KMS-11 (cell line): ENCODE data around the gene IFI6.

Source experiments
- H2AFZ ChIP-seq: fragments of 200-600 bp; sonication (generic); 2 replicates; pipeline ENCODE4 v1.6.1; 2016; ENCODE audit warnings: antibody characterized with exemption, mixed run types, low read depth
- H3K27ac ChIP-seq: fragments of 200-600 bp; sonication (generic); 2 replicates; pipeline ENCODE4 v1.6.1; 2016; ENCODE audit warnings: mild to moderate bottlenecking, mixed run types
- H3K27me3 ChIP-seq: fragments of 200-600 bp; sonication (generic); 2 replicates; pipeline ENCODE4 v1.6.1; 2017; ENCODE audit warnings: mild to moderate bottlenecking, low read depth, mixed run types, moderate library complexity; ENCODE audit not compliant: insufficient read depth
- H3K36me3 ChIP-seq: fragments of 200-600 bp; sonication (generic); 2 replicates; pipeline ENCODE4 v1.6.1; 2017; ENCODE audit warnings: mild to moderate bottlenecking, mixed run types; ENCODE audit not compliant: insufficient read depth
- H3K4me1 ChIP-seq: fragments of 200-600 bp; sonication (generic); 2 replicates; pipeline ENCODE4 v1.6.1; 2016; ENCODE audit warnings: mild to moderate bottlenecking, low read depth, mixed run types; ENCODE audit not compliant: poor library complexity, severe bottlenecking
- H3K4me2 ChIP-seq: fragments of 200-600 bp; sonication (generic); 2 replicates; pipeline ENCODE4 v1.7.0; 2016; ENCODE audit warnings: mild to moderate bottlenecking, mixed run types
- H3K4me3 ChIP-seq: fragments of 200-600 bp; sonication (generic); IDR thresholded peaks from 2 replicates; pipeline ENCODE4 v1.6.1; 2017; ENCODE audit warnings: low read depth, low read length, mixed read lengths; ENCODE audit not compliant: insufficient read depth
- H3K79me2 ChIP-seq: fragments of 200-600 bp; sonication (generic); 2 replicates; pipeline ENCODE4 v1.6.1; 2016; ENCODE audit warnings: low read depth, mixed run types; ENCODE audit not compliant: insufficient read depth
- H3K9ac ChIP-seq: fragments of 200-600 bp; sonication (generic); 2 replicates; pipeline ENCODE4 v1.6.1; 2016; ENCODE audit warnings: mild to moderate bottlenecking, mixed run types
- H4K20me1 ChIP-seq: fragments of 200-600 bp; sonication (generic); 2 replicates; pipeline ENCODE4 v1.6.1; 2016; ENCODE audit warnings: mild to moderate bottlenecking, mixed run types; ENCODE audit not compliant: insufficient read depth
- TF ChIP-seq, protein P1 (sequence below): fragments of 200-600 bp; sonication (generic); conservative IDR thresholded peaks from 2 replicates; pipeline ENCODE4 v1.6.1; 2017; ENCODE audit warnings: low read depth, mild to moderate bottlenecking, antibody characterized with exemption, low read length, moderate library complexity, mixed read lengths

Gene IFI6

DNA sequence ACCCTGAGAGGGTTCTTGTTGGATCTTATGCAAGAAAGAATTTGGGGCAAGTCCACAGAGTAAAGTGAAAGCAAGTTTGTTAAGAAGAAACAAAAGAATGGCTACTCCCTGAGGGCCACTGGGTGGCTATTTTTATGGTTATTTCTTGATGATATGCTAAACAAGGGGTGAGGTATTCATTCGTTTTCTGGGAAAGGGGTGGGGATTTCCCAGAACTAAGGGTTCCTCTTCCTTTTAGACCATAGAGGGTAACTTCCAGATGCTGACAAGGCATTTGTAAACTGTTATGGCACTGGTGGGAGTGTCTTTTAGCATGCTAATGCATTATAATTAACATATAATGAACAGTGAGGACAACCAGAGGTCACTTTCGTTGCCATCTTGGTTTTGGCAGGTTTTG, 18.2 kb upstream of the IFI6 start:
- no peak overlapping the region for H3K4me3 ChIP-seq
- H3K27me3 ChIP-seq, result no peaks in the 10 kb centered on the region
- H3K4me1 ChIP-seq, result peaks cover 14% of the 10 kb centered on the region
- TF ChIP-seq, protein P1, sequence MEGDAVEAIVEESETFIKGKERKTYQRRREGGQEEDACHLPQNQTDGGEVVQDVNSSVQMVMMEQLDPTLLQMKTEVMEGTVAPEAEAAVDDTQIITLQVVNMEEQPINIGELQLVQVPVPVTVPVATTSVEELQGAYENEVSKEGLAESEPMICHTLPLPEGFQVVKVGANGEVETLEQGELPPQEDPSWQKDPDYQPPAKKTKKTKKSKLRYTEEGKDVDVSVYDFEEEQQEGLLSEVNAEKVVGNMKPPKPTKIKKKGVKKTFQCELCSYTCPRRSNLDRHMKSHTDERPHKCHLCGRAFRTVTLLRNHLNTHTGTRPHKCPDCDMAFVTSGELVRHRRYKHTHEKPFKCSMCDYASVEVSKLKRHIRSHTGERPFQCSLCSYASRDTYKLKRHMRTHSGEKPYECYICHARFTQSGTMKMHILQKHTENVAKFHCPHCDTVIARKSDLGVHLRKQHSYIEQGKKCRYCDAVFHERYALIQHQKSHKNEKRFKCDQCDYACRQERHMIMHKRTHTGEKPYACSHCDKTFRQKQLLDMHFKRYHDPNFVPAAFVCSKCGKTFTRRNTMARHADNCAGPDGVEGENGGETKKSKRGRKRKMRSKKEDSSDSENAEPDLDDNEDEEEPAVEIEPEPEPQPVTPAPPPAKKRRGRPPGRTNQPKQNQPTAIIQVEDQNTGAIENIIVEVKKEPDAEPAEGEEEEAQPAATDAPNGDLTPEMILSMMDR, result no peak
- H3K27ac ChIP-seq, result no peak overlapping the region
- H3K4me2 ChIP-seq, result peak overlapping the region; percentile 58; the same call in 1 of the 2 replicates
- peak overlapping the region; percentile 31; the same call in 1 of the 2 replicates for H2AFZ ChIP-seq
- no peaks in the 10 kb centered on the region for H4K20me1 ChIP-seq
- H3K9ac ChIP-seq, result no peak overlapping the region
- H3K79me2 ChIP-seq, result no peaks in the 10 kb centered on the region
- no peaks in the 10 kb centered on the region for H3K36me3 ChIP-seq

DNA sequence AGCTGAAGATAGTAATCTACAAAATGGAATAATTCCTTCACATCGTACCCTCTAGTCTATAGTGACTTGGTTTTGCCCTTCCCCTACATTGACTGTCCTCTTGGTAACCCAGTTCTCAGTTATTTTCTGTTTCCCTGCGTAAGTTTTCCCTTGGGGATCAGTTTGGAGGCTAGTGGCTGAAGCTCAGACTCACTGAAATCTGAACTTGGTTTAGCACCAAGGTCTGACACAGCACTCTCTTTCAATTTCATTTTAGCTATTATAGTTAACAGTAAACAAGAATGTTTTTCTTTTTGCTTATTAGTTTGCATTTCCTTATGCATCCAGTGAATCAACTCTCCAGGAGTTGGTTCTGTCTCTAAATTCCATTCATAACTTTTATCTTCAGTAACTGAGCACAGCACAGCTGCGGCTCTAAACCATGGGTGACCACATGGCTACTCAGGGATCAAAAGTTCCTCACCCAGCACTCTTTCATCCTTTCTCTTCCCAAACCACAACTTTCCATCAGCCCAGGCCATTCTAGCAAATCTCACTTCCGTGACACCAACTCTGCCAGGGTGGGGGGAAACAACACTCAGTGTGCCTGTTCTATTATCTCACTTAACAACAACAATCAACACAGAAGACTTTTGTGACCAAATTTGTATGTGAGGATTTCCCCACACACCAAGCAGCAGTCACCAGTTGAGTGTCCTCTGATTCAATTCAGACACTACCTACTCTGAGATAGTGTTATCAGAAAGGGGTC, 17.6 kb upstream of the IFI6 start:
- Histone ChIP-seq H3K4me1 (peaks cover 14% of the 10 kb centered on the region), H3K27me3 (no peaks in the 10 kb centered on the region), H3K27ac (no peak overlapping the region; the same call in 1 of the 2 replicates), H3K4me2 (peak overlapping the region; percentile 58; the same call in 1 of the 2 replicates), H2AFZ (peak overlapping the region; percentile 31; the same call in 1 of the 2 replicates), H4K20me1 (no peaks in the 10 kb centered on the region), H3K36me3 (no peaks in the 10 kb centered on the region), H3K9ac (no peak overlapping the region), H3K79me2 (no peaks in the 10 kb centered on the region), H3K4me3 (no peak overlapping the region)
- TF ChIP-seq, protein P1, result no peak

DNA sequence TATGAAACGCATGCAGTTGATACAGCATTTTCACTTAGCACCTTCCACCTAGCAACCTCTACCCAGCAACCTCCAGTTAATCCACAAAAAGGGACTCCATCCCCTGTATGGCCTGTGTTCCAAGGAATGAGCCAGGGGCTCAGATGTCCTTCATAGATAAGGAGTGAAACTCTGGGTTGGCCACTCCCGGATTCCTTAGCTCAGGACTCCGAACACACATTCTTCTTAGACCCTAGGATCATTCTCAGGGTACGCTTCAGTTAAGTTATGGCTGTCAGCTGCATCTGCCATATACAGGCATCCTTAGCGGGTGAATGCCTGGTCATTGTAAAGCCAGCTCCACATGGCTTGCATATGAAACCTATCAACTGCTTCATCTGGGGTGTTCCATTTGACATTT, 15.9 kb upstream of the IFI6 start:
- Histone ChIP-seq H3K9ac (no peak overlapping the region), H2AFZ (no peak overlapping the region)

DNA sequence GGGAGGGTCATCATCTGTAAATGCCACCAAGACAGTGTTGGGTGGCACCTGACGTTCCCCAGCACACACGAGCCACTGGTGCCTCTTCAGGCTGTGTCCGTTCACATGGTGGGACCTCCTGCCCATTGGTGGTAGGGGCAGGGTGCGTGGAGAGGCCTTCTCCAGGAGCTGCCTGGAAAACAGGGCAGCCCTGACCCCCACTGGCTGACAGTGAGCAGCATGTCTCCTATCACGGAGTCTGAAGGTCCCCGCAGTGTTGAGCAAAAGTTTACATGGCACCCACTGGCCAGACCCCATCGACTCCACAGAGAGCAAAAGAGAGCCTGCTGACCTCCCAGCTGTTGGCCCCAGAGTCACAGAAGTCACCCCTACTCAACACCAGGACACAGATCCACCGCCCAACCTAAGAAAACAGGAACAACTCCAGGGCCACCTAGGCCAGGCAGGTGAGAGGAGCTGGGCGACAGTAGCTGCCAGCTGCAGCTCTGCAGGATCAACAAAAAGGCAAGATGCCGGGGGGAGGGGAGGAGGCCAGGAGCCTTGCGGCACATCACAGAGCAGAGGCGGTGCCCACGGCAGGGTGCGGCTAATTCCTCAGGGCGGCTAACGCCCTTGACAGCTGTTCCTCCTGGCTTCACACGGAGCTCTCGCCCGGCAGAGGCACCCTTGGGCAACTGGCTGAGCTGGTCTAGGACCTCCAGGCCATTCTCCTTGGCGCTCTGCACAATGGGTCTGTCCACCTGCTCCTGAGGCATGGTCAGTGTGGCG, 14.4 kb upstream of the IFI6 start:
- H4K20me1 ChIP-seq, result no peaks in the 10 kb centered on the region
- peaks cover 14% of the 10 kb centered on the region for H3K4me1 ChIP-seq
- H2AFZ ChIP-seq, result no peak overlapping the region
- H3K4me2 ChIP-seq, result no peak overlapping the region
- TF ChIP-seq, protein P1, result no peak
- H3K27me3 ChIP-seq, result no peaks in the 10 kb centered on the region
- no peak overlapping the region for H3K27ac ChIP-seq
- no peak overlapping the region for H3K4me3 ChIP-seq
- no peaks in the 10 kb centered on the region for H3K79me2 ChIP-seq
- H3K9ac ChIP-seq, result no peak overlapping the region
- no peaks in the 10 kb centered on the region for H3K36me3 ChIP-seq

More for the DNA sequence above, 15.9 kb upstream of the IFI6 start:
- Histone ChIP-seq H3K36me3 (no peaks in the 10 kb centered on the region), H3K4me3 (no peak overlapping the region), H3K27ac (no peak overlapping the region), H3K4me2 (no peak overlapping the region), H3K79me2 (no peaks in the 10 kb centered on the region), H4K20me1 (no peaks in the 10 kb centered on the region), H3K27me3 (no peaks in the 10 kb centered on the region), H3K4me1 (peaks cover 14% of the 10 kb centered on the region)
- TF ChIP-seq, protein P1, result no peak
